NCI-H524 treated with DMSO at 0.1 percent for 48 hours (cell line): ENCODE measurements around the gene TFEB.

Experiments
- DNase-seq: peaks from one replicate; lab custom pipeline; 2025; lab: John Stamatoyannopoulos, UW

Gene TFEB

GRCh38 chr6:41690541-41691330 lies 44.7 kb downstream of the TFEB start:
- DNase-seq = no peak

GRCh38 chr6:41689171-41690008 lies 46.0 kb downstream of the TFEB start:
- no peak for DNase-seq

- DNase-seq = no peak
These were observed 47.0 kb downstream of the TFEB start for GRCh38 chr6:41688256-41688965.

GRCh38 chr6:41687501-41688175 lies 47.8 kb downstream of the TFEB start:
- no peak for DNase-seq

GRCh38 chr6:41685641-41686380 lies 49.6 kb downstream of the TFEB start:
- DNase-seq = no peak

- no peak for DNase-seq
These were observed 50.9 kb downstream of the TFEB start for GRCh38 chr6:41684311-41685180.

GRCh38 chr6:41683523-41684310 lies 51.7 kb downstream of the TFEB start:
- no peak for DNase-seq

GRCh38 chr6:41683273-41683522 lies 52.2 kb downstream of the TFEB start:
- no peak for DNase-seq

- DNase-seq = no peak
These were observed 52.7 kb downstream of the TFEB start for GRCh38 chr6:41682497-41683272.

- DNase-seq = peak; percentile 65
These were observed 53.3 kb downstream of the TFEB start for GRCh38 chr6:41682056-41682477.

- no peak for DNase-seq
These were observed 55.0 kb downstream of the TFEB start for GRCh38 chr6:41680182-41680965.

GRCh38 chr6:41679696-41680095 lies 55.7 kb downstream of the TFEB start:
- no peak for DNase-seq

- peak; percentile 20 for DNase-seq
These were observed 56.8 kb downstream of the TFEB start for GRCh38 chr6:41678511-41679084.

GRCh38 chr6:41677124-41677921 lies 58.1 kb downstream of the TFEB start:
- no peak for DNase-seq

GRCh38 chr6:41676431-41676830 lies 59.0 kb downstream of the TFEB start:
- no peak for DNase-seq

- DNase-seq = peak; percentile 66
These were observed 59.4 kb downstream of the TFEB start for GRCh38 chr6:41675992-41676391.
